HCT116 (cell line): Measurements from ENCODE around the gene C1orf21. TPM values are rescaled to one million over a fixed set of nuclear protein-coding genes. Genes with fewer than 3 reads are reported as not detected.

Source experiments
- CTCF ChIP-seq, 3 experiments: fragments of 200-600 bp in 1 of 3; sonication (generic) in 1 of 3; IDR thresholded peaks in 2 of 3; conservative IDR thresholded peaks in 1 of 3; 2 replicates each; pipeline ENCODE4 v1.5.1; 2012 to 2017; ENCODE audit warnings: low read depth in 2 of 3, low read length in 2 of 3, antibody characterized with exemption in 1 of 3, borderline replicate concordance in 1 of 3, control low read depth in 1 of 3, mild to moderate bottlenecking in 1 of 3, mixed read lengths in 1 of 3, mixed run types in 1 of 3, moderate library complexity in 1 of 3; ENCODE audit not compliant: insufficient read depth in 1 of 3
- SP1 ChIP-seq: IDR thresholded peaks from 2 replicates; pipeline ENCODE4 v1.6.1; 2012; ENCODE audit warnings: low read depth
- TCF7L2 ChIP-seq: IDR thresholded peaks from 2 replicates; pipeline ENCODE4 v1.7.0; 2011; ENCODE audit warnings: borderline replicate concordance, inconsistent platforms; ENCODE audit not compliant: insufficient read depth, insufficient read length; ENCODE audit errors: extremely low read depth
- total RNA-seq: library from RNA; stranded (reverse); gene quantifications from one replicate; pipeline ENCODE4 v1.2.1, GENCODE V29; 2021; ENCODE audit not compliant: unreplicated experiment

The C1orf21 gene
- total RNA-seq, 1 experiment from 2014 or later, result 8.9 TPM

DNA sequence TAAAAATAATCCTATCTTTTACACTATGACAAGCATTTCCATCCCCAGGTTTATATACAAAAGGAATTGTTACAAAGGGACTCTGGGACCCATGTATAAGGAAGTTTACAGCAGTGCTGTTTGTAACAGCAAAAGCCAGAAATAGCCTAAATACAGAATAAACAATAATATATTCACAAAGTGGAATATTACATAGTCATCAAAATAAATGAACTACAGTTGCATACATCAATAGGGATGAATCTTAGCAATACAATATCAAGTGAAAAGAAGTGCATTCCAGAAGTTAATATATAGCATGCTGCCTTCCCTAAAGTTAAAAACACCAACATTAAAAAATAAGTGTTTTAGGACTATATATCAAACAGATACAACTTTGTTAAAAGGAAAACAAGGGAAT, 290.5 kb downstream of the C1orf21 start (continued):
- no peak for TF ChIP-seq CTCF (IDR thresholded peaks at IDR 0.05 in 2 of 3, conservative IDR thresholded peaks at IDR 0.05 in 1 of 3; ENCODE audit: borderline replicate concordance in 1 of 3, insufficient read depth in 1 of 3, low read depth in 2 of 3, low read length in 2 of 3)
- TF ChIP-seq SP1, result no peak
- no peak for TF ChIP-seq TCF7L2
- TF ChIP-seq, all 23 proteins: peak for 0
